Endothelial cell of umbilical vein (primary cell): Measurements from ENCODE around the gene NFIC. TPM values are rescaled to one million over a fixed set of nuclear protein-coding genes. Genes with fewer than 3 reads are reported as not detected.

Experiments
- BruUV-seq: library from RNA; stranded (reverse); fragments of 400-500 nt; replicated peaks from 2 replicates; lab custom pipeline; 2021; lab: Mats Ljungman, UMichigan
- CTCF ChIA-PET: fragments of 300-600, 350-600 bp; sonication (Branson Sonifier 250); formaldehyde crosslinking; loops from one replicate; lab custom pipeline; 2021; ENCODE audit warnings: antibody characterized with exemption, inconsistent platforms; lab: Charles Lee
- POLR2A ChIA-PET: fragments of 300-600, 350-600 bp; sonication (Branson Sonifier 250); formaldehyde crosslinking; loops from one replicate; lab custom pipeline; 2021; ENCODE audit warnings: antibody characterized with exemption, inconsistent platforms; lab: Charles Lee
- DNase-seq: peaks from one replicate; pipeline ENCODE4 v3.0.0-alpha.2; 2011; ENCODE audit warnings: low read depth, low spot score
- FAIRE-seq: peaks from 2 replicates; lab custom pipeline; 2011; peaks lifted over from hg19 to GRCh38; lab: Jason Lieb, UNC
- H2AFZ ChIP-seq: 2 replicates; pipeline ENCODE4 v1.6.0; 2012; ENCODE audit warnings: low read depth, low read length, control low read depth, inconsistent platforms
- H3K27ac ChIP-seq: 2 replicates; pipeline ENCODE4 v1.5.1; 2011; ENCODE audit warnings: low read depth, mild to moderate bottlenecking, control low read depth, low read length, moderate library complexity; ENCODE audit not compliant: insufficient read depth
- H3K27me3 ChIP-seq, 2 experiments: 2 replicates each; pipeline versions ENCODE4 v1.6.0 to v1.6.1; 2011; ENCODE audit warnings: low read length in 2 of 2, mixed read lengths in 1 of 2; ENCODE audit not compliant: control insufficient read depth in 2 of 2, insufficient read depth in 2 of 2
- H3K36me3 ChIP-seq, 2 experiments: 2 replicates in 1 of 2; 3 replicates in 1 of 2; pipeline ENCODE4 v1.5.1; 2011; ENCODE audit warnings: low read length in 2 of 2, mild to moderate bottlenecking in 1 of 2, moderate library complexity in 1 of 2; ENCODE audit not compliant: control insufficient read depth in 2 of 2, insufficient read depth in 2 of 2; ENCODE audit errors: extremely low read depth in 1 of 2
- H3K4me1 ChIP-seq: 3 replicates; pipeline ENCODE4 v1.5.1; 2011; ENCODE audit warnings: mild to moderate bottlenecking, low read length; ENCODE audit not compliant: control insufficient read depth, insufficient read depth; ENCODE audit errors: extremely low read depth
- H3K4me2 ChIP-seq: 2 replicates; pipeline ENCODE4 v1.6.1; 2011; ENCODE audit warnings: low read length, control low read depth, mixed read lengths; ENCODE audit not compliant: insufficient read depth
- H3K4me3 ChIP-seq, 3 experiments: fragments of 200-600 bp in 1 of 3; sonication (generic), shearing (Covaris generic) in 1 of 3; replicated peaks in 1 of 3; 2 replicates each; pipeline ENCODE4 v1.5.1; 2011 to 2016; ENCODE audit warnings: control low read depth in 3 of 3, low read length in 3 of 3, mild to moderate bottlenecking in 2 of 3, inconsistent platforms in 1 of 3, low read depth in 1 of 3, moderate library complexity in 1 of 3; ENCODE audit not compliant: insufficient read depth in 1 of 3
- H3K79me2 ChIP-seq: 2 replicates; pipeline ENCODE4 v1.6.0; 2012; ENCODE audit warnings: low read length, inconsistent platforms; ENCODE audit not compliant: control insufficient read depth, insufficient read depth
- H3K9ac ChIP-seq: replicated peaks from 2 replicates; pipeline ENCODE3; 2011; ENCODE audit warnings: low read length, control low read depth; ENCODE audit not compliant: insufficient read depth; ENCODE audit errors: extremely low read depth
- H3K9me1 ChIP-seq: replicated peaks from 3 replicates; pipeline ENCODE4 v1.6.0; 2011; ENCODE audit warnings: mild to moderate bottlenecking, low read length; ENCODE audit not compliant: control insufficient read depth, insufficient read depth; ENCODE audit errors: extremely low read depth
- H3K9me3 ChIP-seq: replicated peaks from 2 replicates; pipeline ENCODE4 v1.5.1; 2012; ENCODE audit warnings: low read length, inconsistent platforms; ENCODE audit not compliant: control insufficient read depth, insufficient read depth
- H4K20me1 ChIP-seq: replicated peaks from 2 replicates; pipeline ENCODE3; 2011; ENCODE audit warnings: mild to moderate bottlenecking, low read length; ENCODE audit not compliant: control insufficient read depth, insufficient read depth; ENCODE audit errors: extremely low read depth
- CTCF ChIP-seq, 2 donors: IDR thresholded peaks; 1 replicate in 1 of 2; 2 replicates in 1 of 2; pipeline ENCODE4 v1.5.1; 2011; ENCODE audit warnings: low read length in 2 of 2, mild to moderate bottlenecking in 2 of 2, moderate library complexity in 2 of 2, control low read depth in 1 of 2, inconsistent platforms in 1 of 2, low read depth in 1 of 2; ENCODE audit not compliant: insufficient read depth in 1 of 2; ENCODE audit errors: extremely low read depth in 1 of 2
- EZH2 ChIP-seq: IDR thresholded peaks from 2 replicates; pipeline ENCODE4 v1.6.1; 2012; ENCODE audit warnings: borderline replicate concordance, low read depth, mild to moderate bottlenecking, moderate library complexity, low read length, inconsistent platforms; ENCODE audit not compliant: severe bottlenecking
- FOS ChIP-seq: IDR thresholded peaks from 2 replicates; pipeline ENCODE4 v1.6.1; 2011; ENCODE audit warnings: mild to moderate bottlenecking, low read length, moderate library complexity, borderline replicate concordance; ENCODE audit not compliant: insufficient read depth
- GATA2 ChIP-seq: IDR thresholded peaks from 2 replicates; pipeline ENCODE4 v1.7.0; 2011; ENCODE audit warnings: low read depth, mild to moderate bottlenecking, moderate library complexity, mixed read lengths, low read length; ENCODE audit not compliant: insufficient read length, insufficient read depth
- JUN ChIP-seq: IDR thresholded peaks from 2 replicates; pipeline ENCODE4 v1.6.1; 2011; ENCODE audit warnings: borderline replicate concordance, low read depth; ENCODE audit not compliant: insufficient read length, insufficient read depth
- MAX ChIP-seq: IDR thresholded peaks from 2 replicates; pipeline ENCODE4 v1.6.1; 2011; ENCODE audit not compliant: insufficient read depth, insufficient read length
- MYC ChIP-seq: IDR thresholded peaks from one replicate; pipeline ENCODE4 v1.6.1; 2011; ENCODE audit warnings: mild to moderate bottlenecking, low read depth, low read length
- POLR2A ChIP-seq: IDR thresholded peaks from 2 replicates; pipeline ENCODE4 v1.6.1; 2012; ENCODE audit warnings: low read depth, mild to moderate bottlenecking, control low read depth, low read length
- POLR2AphosphoS5 ChIP-seq: IDR thresholded peaks from 2 replicates; pipeline ENCODE4 v1.6.1; 2012; ENCODE audit warnings: low read depth, mild to moderate bottlenecking, control low read depth, low read length, moderate library complexity; ENCODE audit not compliant: insufficient read depth
- dilution Hi-C: fragments of 300-500 bp; cut with MboI; formaldehyde crosslinking; loops from one replicate; pipeline ENCODE4 v1.15.0; 2019; ENCODE audit warnings: low sequenced_read_pairs; ENCODE audit not compliant: extremely low pct_ligation_motif_present
- intact Hi-C: fragments of 100-400 bp; cut with micrococcal nuclease; formaldehyde crosslinking; loops from one replicate; pipeline ENCODE4 v1.10.0; 2022
- polyA plus RNA-seq, 4 experiments: library from polyadenylated mRNA; depleted of rRNA in 3 of 4; stranded (reverse) in 3 of 4; unstranded in 1 of 4; fragments of >200 nt; gene quantifications; 2 replicates each; pipeline versions ENCODE4 v1.2.1 to v1.2.3, GENCODE V29; 2011 to 2012; ENCODE audit warnings: missing spikeins in 1 of 4
- total RNA-seq: library from RNA; stranded (reverse); gene quantifications from 2 replicates; pipeline ENCODE4 v1.2.3, GENCODE V29; 2021

Gene NFIC
- total and polyA plus RNA-seq, 2 donors (not counting 3 experiments of a cell fraction or from before 2014, with no cell fraction given) = 11.4 to 133 TPM

GRCh38 chr19:3383121-3383722, 16.8 kb downstream of the NFIC start:
- H3K4me3 ChIP-seq = no peak overlapping the region
- H3K4me2 ChIP-seq = no peak overlapping the region
- intact Hi-C loops (no loop called here), dilution Hi-C loops (no loop called here)
- no peaks in the 10 kb centered on the region for H3K9me3 ChIP-seq
- H3K79me2 ChIP-seq = peaks cover 88% of the 10 kb centered on the region
- FAIRE-seq (no peak), DNase-seq (no peak)
- H3K9ac ChIP-seq = no peak overlapping the region
- TF ChIP-seq EZH2 (no peak), FOS (no peak), POLR2AphosphoS5 (no peak), JUN (no peak), GATA2 (no peak), POLR2A (no peak), MYC (no peak), MAX (no peak), CTCF (IDR thresholded peaks at IDR 0.05; ENCODE audit: extremely low read depth in 1 of 2, insufficient read depth in 1 of 2, low read depth in 1 of 2, low read length in 2 of 2) (no peak)
- no peaks in the 10 kb centered on the region for H3K27me3 ChIP-seq
- H3K4me1 ChIP-seq = peaks cover 16% of the 10 kb centered on the region
- H3K9me1 ChIP-seq = no peaks in the 10 kb centered on the region
- BruUV-seq = no TSS peak
- POLR2A ChIA-PET = no interaction called here
- H2AFZ ChIP-seq = no peak overlapping the region
- H3K36me3 ChIP-seq = peaks cover 0 to 24% of the 10 kb centered on the region in 2 experiments
- no peak overlapping the region for H3K27ac ChIP-seq
- H4K20me1 ChIP-seq = no peaks in the 10 kb centered on the region
- CTCF ChIA-PET = no interaction called here
